T-helper 2 cell treated with Interferon-gamma antibody and Interleukin-4, amounts not matched to agents 5 μg/mL and 100 μg/mL, for 36 hours (primary cell): ENCODE measurements around the gene ANXA3.
"Not testable (repeated sequence)": the region's sequence is repeated elsewhere in the genome, so short reads cannot be mapped to it uniquely, and the experiment has no call there.

Experiments
- DNase-seq: peaks from one replicate; pipeline ENCODE4 v3.0.0; 2021; ENCODE audit warnings: low spot score
- H3K27ac Mint-ChIP-seq: one replicate; pipeline ENCODE4 v1.8.0; 2021; ENCODE audit warnings: mild to moderate bottlenecking, mixed read lengths
- H3K27me3 Mint-ChIP-seq: one replicate; pipeline ENCODE4 v1.8.0; 2021; ENCODE audit warnings: low read depth, mixed read lengths
- H3K36me3 Mint-ChIP-seq: one replicate; pipeline ENCODE4 v1.8.0; 2021; ENCODE audit warnings: low read depth, mixed read lengths
- H3K4me1 Mint-ChIP-seq: one replicate; pipeline ENCODE4 v1.8.0; 2021; ENCODE audit warnings: low read depth, mixed read lengths
- H3K4me3 Mint-ChIP-seq: one replicate; pipeline ENCODE4 v1.8.0; 2022; ENCODE audit warnings: mild to moderate bottlenecking, moderate library complexity, mixed read lengths
- H3K9me3 Mint-ChIP-seq: one replicate; pipeline ENCODE4 v1.8.0; 2021; ENCODE audit warnings: mixed read lengths

ANXA3 gene

GRCh38 chr4:78527103-78527502 is 24.5 kb upstream of the ANXA3 start:
- H3K4me3 Mint-ChIP-seq = no peak overlapping the region
- no peak for DNase-seq
- no peak overlapping the region for H3K27ac Mint-ChIP-seq
- H3K27me3 Mint-ChIP-seq = peaks cover 6% of the 10 kb centered on the region
- no peaks in the 10 kb centered on the region for H3K4me1 Mint-ChIP-seq
- H3K9me3 Mint-ChIP-seq = no peaks in the 10 kb centered on the region
- H3K36me3 Mint-ChIP-seq = no peaks in the 10 kb centered on the region

- Mint-ChIP-seq H3K4me1 (no peaks in the 10 kb centered on the region), H3K9me3 (no peaks in the 10 kb centered on the region), H3K4me3 (no peak overlapping the region), H3K27ac (no peak overlapping the region), H3K36me3 (no peaks in the 10 kb centered on the region), H3K27me3 (peaks cover 6% of the 10 kb centered on the region)
- DNase-seq = no peak
Measured at GRCh38 chr4:78527555-78527954, 24.0 kb upstream of the ANXA3 start.

GRCh38 chr4:78528327-78528726 is 23.2 kb upstream of the ANXA3 start:
- DNase-seq = no peak
- H3K27ac Mint-ChIP-seq = no peak overlapping the region
- no peaks in the 10 kb centered on the region for H3K4me1 Mint-ChIP-seq
- no peak overlapping the region for H3K4me3 Mint-ChIP-seq
- no peaks in the 10 kb centered on the region for H3K36me3 Mint-ChIP-seq
- H3K9me3 Mint-ChIP-seq = no peaks in the 10 kb centered on the region
- peaks cover 6% of the 10 kb centered on the region for H3K27me3 Mint-ChIP-seq

DNA sequence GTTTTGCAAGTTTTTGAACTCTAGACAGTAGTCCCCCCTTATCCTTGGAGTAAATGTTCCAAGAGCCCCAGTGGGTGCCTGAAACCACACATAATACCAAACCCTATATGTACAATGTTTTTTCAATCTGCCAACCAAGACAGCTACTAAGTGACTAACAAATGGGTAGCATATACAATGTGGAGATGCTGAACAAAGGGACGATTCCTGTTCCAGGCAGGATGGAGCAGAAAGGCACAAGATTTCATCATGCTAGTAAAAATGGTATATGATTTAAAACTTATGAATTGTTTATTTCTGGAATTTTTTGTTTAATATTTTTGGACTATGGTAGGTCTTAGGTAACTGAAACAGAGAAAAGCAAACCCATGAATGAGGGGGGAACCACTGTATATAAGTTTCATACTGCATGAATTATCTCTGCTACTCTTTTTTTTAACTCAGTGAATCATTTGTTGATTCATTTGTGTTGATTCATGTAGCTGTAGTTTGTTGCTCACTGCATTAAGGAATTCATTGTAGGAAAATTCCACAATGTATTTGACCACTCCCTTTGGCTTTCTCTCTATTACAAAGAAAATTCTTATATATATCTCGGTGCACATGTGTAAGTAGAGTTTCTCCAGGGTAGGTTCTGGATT is 21.9 kb upstream of the ANXA3 start:
- Mint-ChIP-seq H3K4me3 (no peak overlapping the region), H3K9me3 (no peaks in the 10 kb centered on the region), H3K36me3 (no peaks in the 10 kb centered on the region), H3K27me3 (peaks cover 2% of the 10 kb centered on the region), H3K4me1 (no peaks in the 10 kb centered on the region), H3K27ac (no peak overlapping the region)
- DNase-seq = no peak

- Mint-ChIP-seq H3K27me3 (no peaks in the 10 kb centered on the region), H3K4me1 (no peaks in the 10 kb centered on the region), H3K36me3 (no peaks in the 10 kb centered on the region), H3K27ac (no peak overlapping the region), H3K9me3 (no peaks in the 10 kb centered on the region), H3K4me3 (no peak overlapping the region)
- DNase-seq = no peak
Measured at GRCh38 chr4:78532046-78532445, 19.5 kb upstream of the ANXA3 start.

- Mint-ChIP-seq H3K4me3 (no peak overlapping the region), H3K36me3 (no peaks in the 10 kb centered on the region), H3K27me3 (no peaks in the 10 kb centered on the region), H3K4me1 (no peaks in the 10 kb centered on the region), H3K27ac (no peak overlapping the region), H3K9me3 (no peaks in the 10 kb centered on the region)
- DNase-seq = no peak
Measured at GRCh38 chr4:78533854-78534253, 17.7 kb upstream of the ANXA3 start.

- H3K4me1 Mint-ChIP-seq = no peaks in the 10 kb centered on the region
- no peak for DNase-seq
- H3K27ac Mint-ChIP-seq = no peak overlapping the region
- H3K9me3 Mint-ChIP-seq = no peaks in the 10 kb centered on the region
- no peak overlapping the region for H3K4me3 Mint-ChIP-seq
- H3K27me3 Mint-ChIP-seq = no peaks in the 10 kb centered on the region
- no peaks in the 10 kb centered on the region for H3K36me3 Mint-ChIP-seq
Measured at GRCh38 chr4:78534286-78534955, 17.1 kb upstream of the ANXA3 start.

DNA sequence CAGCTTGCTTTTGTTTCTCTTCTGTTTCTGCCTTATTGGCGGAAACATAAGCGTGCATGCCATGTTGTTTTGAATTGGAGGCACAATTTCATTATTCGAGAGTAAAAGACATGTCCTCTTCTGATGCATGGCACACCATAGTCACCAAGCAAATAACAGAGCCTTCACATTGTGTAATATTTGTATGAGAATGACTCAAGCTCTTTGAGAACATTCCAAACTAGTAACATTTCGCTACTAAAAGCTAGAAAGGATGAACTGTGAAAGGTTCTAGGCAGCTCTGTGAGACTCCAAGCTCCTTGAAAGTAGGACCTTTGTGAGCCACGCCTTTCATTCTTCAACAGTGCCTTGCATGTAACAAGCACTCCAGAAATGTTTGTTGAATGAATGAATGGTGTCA is 9.2 kb upstream of the ANXA3 start:
- H3K36me3 Mint-ChIP-seq = no peaks in the 10 kb centered on the region
- no peak overlapping the region for H3K4me3 Mint-ChIP-seq
- no peaks in the 10 kb centered on the region for H3K9me3 Mint-ChIP-seq
- no peaks in the 10 kb centered on the region for H3K4me1 Mint-ChIP-seq
- DNase-seq = no peak
- H3K27me3 Mint-ChIP-seq = peaks cover 24% of the 10 kb centered on the region
- no peak overlapping the region for H3K27ac Mint-ChIP-seq

GRCh38 chr4:78543424-78544125 is 8.0 kb upstream of the ANXA3 start:
- Mint-ChIP-seq H3K9me3 (no peaks in the 10 kb centered on the region), H3K36me3 (no peaks in the 10 kb centered on the region), H3K4me1 (no peaks in the 10 kb centered on the region), H3K27ac (no peak overlapping the region), H3K27me3 (peaks cover 24% of the 10 kb centered on the region), H3K4me3 (no peak overlapping the region)
- DNase-seq = no peak

- Mint-ChIP-seq H3K4me1 (no peaks in the 10 kb centered on the region), H3K4me3 (no peak overlapping the region), H3K27me3 (peaks cover 26% of the 10 kb centered on the region), H3K9me3 (no peaks in the 10 kb centered on the region), H3K27ac (no peak overlapping the region), H3K36me3 (no peaks in the 10 kb centered on the region)
- no peak for DNase-seq
Measured at GRCh38 chr4:78544678-78545077, 6.9 kb upstream of the ANXA3 start.

GRCh38 chr4:78545275-78546246 is 6.0 kb upstream of the ANXA3 start:
- no peak for DNase-seq
- Mint-ChIP-seq H3K27ac (no peak overlapping the region), H3K4me1 (no peaks in the 10 kb centered on the region), H3K9me3 (no peaks in the 10 kb centered on the region), H3K4me3 (no peak overlapping the region), H3K36me3 (no peaks in the 10 kb centered on the region), H3K27me3 (peaks cover 35% of the 10 kb centered on the region)

DNA sequence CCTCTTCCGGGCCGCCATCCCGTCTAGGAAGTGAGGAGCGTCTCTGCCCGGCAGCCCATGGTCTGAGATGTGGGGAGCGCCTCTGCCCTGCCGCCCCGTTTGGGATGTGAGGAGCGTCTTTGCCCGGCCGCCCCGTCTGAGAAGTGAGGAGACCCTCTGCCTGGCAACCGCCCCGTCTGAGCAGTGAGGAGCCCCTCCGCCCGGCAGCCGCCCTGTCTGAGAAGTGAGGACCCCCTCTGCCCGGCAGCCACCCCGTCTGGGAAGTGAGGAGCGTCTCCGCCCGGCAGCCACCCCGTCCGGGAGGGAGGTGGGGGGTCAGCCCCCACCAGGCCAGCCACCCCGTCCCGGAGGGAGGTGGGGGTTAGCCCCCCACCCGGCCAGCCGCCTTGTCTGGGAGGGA is 3.7 kb upstream of the ANXA3 start:
- not testable (repeated sequence) for H3K4me1 Mint-ChIP-seq, DNase-seq, H3K4me3 Mint-ChIP-seq, H3K36me3 Mint-ChIP-seq, H3K9me3 Mint-ChIP-seq, H3K27ac Mint-ChIP-seq
- peaks cover 46% of the 10 kb centered on the region for H3K27me3 Mint-ChIP-seq

- not testable (repeated sequence) for H3K4me1 Mint-ChIP-seq, H3K27ac Mint-ChIP-seq, H3K36me3 Mint-ChIP-seq
Measured at GRCh38 chr4:78548889-78549288, 2.7 kb upstream of the ANXA3 start.

More at GRCh38 chr4:78548889-78549288, 2.7 kb upstream of the ANXA3 start:
- not testable (repeated sequence) for H3K9me3 Mint-ChIP-seq, H3K4me3 Mint-ChIP-seq, DNase-seq
- peaks cover 43% of the 10 kb centered on the region for H3K27me3 Mint-ChIP-seq
